HFF-Myc (cell line): ENCODE data around the gene DDX41.
"Not testable (repeated sequence)": the region's sequence is repeated elsewhere in the genome, so short reads cannot be mapped to it uniquely, and the experiment has no call there.

ENCODE experiments used
- DNase-seq: peaks from one replicate; pipeline ENCODE4 v3.0.0-alpha.2; 2011; ENCODE audit warnings: low read depth; ENCODE audit errors: extremely low read depth
- H3K4me3 ChIP-seq: replicated peaks from 2 replicates; pipeline ENCODE4 v1.5.1; 2011; ENCODE audit warnings: low read depth, mild to moderate bottlenecking, control low read depth, low read length
- CTCF ChIP-seq: IDR thresholded peaks from 2 replicates; pipeline ENCODE4 v1.5.1; 2012; ENCODE audit warnings: mild to moderate bottlenecking, low read depth, low read length, control low read depth; ENCODE audit errors: missing control alignments

DDX41 gene

GRCh38 chr5:177490992-177491391 lies 25.8 kb downstream of the DDX41 start:
- no peak overlapping the region for H3K4me3 ChIP-seq
- TF ChIP-seq CTCF, result no peak
- no peak for DNase-seq

DNA sequence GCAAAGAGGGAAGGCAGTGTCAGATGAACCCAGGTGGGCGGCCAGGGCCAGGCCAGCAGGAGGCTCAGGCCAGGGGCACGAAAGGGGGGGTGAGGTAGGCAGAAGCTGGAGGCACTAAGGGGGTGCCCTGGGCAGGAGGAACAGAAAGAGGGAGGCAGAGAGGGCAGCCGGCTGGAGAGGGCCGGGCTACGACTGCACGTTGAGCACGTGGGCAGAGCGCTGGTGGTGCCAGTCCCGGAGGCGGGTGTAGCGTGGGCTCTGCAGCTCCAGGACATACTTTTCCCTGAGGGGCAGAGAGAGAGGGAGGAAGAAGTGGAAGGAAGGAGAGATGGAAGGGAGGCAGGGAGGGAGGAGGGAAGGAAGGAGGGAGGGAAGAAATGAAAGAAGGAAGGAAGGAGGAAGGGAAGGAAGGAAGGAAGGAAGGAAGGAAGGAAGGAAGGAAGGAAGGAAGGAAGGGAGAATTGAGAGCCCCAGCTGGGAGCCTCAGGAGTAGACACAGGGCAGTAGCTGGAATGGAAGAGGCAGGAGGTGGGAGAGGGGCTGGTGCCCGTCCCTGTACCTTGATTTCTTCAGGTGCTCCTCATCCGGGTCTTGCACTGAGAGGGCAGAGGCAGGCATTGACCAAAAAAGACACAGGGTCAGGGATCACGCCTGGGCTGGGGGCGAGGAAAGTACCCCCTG lies 26.3 kb downstream of the DDX41 start:
- H3K4me3 ChIP-seq, result no peak overlapping the region
- DNase-seq, result no peak
- TF ChIP-seq CTCF, result no peak

DNA sequence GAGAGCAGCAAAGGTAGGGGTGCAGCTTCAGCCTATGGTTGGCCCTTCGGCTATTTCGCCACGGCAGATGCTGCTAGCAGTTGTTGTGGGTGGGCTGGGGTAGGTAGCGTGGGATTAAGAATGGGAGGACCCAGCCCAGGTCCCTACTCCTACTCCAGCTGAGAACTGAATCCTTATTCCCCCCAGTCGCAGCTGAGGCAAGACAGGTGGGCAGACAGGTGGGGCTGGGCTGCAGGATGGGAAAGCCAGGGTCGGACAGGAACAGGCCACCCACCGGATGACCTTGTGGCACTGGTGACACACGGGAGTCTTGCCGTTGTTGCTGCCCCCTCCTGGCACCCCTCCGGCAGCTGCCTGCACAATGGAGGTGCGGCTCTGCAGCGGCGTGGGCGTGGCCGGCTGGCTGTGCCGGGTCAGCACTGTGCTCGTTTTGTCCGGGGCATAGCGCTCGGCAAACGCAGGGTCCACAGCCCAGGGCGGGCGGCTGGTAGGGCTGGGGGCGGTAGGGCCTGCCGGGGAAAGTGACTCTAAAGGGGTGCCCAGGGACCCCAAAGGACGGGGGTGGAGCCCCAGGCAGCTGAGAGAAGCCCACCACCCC lies 27.5 kb downstream of the DDX41 start:
- H3K4me3 ChIP-seq, result no peak overlapping the region
- DNase-seq, result no peak
- TF ChIP-seq CTCF, result peak; percentile 10

- TF ChIP-seq CTCF, result no peak
- no peak for DNase-seq
- H3K4me3 ChIP-seq, result no peak overlapping the region
These were observed 28.8 kb downstream of the DDX41 start for GRCh38 chr5:177487975-177488374.

GRCh38 chr5:177487144-177487543 lies 29.6 kb downstream of the DDX41 start:
- H3K4me3 ChIP-seq, result no peak overlapping the region
- TF ChIP-seq CTCF, result no peak
- no peak for DNase-seq

DNA sequence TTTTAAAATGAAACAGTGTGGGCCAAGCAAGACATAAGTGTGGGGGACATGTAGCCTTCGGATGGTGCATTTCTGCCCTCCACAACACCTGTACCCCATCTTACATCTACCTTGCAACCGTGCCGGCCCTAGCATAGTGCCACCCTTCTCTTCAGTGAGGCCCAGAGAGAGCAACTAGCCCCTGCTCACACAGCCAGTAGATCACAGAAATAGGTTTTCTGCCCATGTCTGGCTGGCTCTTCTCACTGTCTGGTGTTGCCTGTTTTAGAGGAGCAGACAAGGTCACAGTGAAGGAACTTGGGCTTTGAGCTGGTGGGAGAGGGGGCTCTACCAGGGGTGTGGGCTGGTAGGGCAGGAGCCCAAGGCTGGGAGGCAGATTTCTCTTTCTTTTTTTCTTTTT lies 30.5 kb downstream of the DDX41 start:
- no peak for DNase-seq
- TF ChIP-seq CTCF, result no peak
- no peak overlapping the region for H3K4me3 ChIP-seq

DNA sequence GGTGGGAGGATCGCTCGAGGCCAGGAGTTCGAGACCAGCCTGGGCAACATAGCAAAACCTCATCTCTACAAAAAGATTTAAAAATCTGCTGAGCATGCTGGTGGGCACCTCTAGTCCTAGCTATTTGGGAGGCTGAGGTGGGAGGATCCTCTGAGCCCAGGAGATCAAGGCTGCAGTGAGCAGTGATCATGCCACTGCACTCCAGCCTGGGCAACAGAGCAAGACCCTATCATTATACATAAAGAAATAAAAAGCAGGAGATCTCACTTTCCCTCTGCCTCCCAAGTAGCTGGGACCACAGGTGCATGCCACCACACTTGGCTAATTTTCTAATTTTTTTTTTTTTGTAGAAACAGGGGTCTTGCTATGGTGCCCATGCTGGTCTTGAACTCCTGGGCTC lies 31.0 kb downstream of the DDX41 start:
- H3K4me3 ChIP-seq, DNase-seq: not testable (repeated sequence)
